Inferior parietal cortex (tissue), 1 donor: Measurements from ENCODE around the gene PTTG1.

Experiments used
- DNase-seq: peaks from one replicate; pipeline ENCODE4 v3.0.0-alpha.2; 2016; ENCODE audit errors: extremely low spot score

Gene PTTG1

DNA sequence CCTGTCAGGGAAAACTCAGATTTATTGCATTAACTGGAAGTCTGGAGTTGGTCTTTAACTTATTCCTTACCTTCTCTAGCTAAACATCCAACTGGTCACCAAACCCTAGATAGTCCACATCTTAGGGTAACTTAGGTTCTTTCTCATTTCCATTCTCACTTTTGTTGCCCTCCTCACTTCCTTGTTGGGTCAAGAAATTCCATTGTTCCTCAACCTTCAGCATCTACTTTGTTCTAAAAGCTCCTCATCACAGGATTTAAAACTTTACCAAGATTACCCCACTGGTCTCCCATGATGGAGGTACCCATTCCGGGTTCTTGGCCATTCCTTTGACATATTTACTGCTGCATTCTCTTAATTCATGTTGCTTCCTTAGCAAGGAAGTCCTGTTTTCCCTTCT lies 32.1 kb downstream of the PTTG1 start:
- no peak for DNase-seq

DNA sequence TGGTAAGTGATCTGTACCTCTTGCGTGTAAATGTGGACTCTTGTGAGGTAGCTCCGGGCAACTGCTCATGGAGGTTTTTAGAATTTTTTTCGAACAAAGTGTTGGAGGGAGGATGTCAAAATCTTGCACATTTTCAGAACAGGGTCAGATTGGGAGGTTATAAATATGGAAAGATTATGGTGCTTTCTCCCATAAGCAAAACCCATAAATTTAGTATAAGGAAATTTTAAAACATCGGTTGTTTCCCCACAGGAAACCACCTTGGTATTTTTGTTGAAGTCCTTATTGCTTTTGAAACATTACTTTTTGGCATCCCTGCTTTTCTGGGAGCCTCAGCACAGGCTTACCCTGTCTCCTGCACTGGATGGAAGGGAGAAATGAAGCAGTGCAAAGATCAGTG lies 33.9 kb downstream of the PTTG1 start:
- no peak for DNase-seq

DNA sequence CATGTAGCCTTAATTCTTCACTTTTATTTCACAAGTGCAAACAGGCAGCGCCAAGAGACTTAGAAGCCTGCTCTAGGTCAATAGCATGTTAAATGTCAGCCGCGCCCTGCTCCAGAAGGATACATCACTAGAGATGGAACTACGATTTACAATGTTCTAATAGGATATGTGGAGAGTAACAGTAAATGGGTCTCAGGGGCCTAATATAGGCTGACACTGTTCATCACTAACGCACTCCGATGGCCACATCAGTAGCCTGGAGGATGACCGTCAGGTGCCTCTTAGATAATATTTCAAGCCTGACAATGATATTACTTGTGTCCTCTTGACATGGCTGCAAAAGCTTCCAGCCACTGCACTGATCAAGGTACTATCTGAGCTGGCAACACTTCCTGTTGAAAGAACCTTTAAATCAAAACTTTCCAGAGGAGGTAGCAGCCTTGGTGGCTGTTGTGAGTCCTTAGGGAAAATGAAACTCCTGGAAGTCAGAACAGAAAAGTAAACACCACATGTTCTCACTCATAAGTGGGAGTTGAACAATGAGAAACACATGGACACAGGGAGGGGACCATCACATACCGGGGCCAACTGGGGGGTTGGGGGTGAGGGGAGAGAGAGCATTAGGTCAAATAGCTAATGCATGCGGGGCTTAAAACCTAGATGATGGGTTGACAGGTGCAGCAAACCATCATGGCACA lies 35.0 kb downstream of the PTTG1 start:
- DNase-seq, result no peak

DNA sequence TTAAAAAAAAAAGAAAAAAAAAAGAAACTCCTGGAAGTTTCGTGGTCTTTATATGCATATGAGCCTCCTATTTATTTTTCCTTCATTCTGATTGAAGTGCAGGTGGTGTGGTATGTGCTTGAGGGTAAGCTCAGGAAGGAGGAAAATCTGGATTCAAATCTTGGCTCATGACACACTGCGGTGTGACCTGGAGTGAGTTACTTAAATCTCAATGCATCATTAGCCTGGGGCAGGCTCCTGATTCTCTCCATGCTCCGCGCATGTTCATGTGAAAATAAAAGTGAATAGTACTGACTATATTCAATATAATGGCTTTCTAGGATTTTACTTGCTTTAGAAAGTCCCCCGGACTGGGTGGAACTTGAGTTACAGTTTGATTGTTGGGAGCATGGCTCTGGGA lies 35.6 kb downstream of the PTTG1 start:
- no peak for DNase-seq

DNA sequence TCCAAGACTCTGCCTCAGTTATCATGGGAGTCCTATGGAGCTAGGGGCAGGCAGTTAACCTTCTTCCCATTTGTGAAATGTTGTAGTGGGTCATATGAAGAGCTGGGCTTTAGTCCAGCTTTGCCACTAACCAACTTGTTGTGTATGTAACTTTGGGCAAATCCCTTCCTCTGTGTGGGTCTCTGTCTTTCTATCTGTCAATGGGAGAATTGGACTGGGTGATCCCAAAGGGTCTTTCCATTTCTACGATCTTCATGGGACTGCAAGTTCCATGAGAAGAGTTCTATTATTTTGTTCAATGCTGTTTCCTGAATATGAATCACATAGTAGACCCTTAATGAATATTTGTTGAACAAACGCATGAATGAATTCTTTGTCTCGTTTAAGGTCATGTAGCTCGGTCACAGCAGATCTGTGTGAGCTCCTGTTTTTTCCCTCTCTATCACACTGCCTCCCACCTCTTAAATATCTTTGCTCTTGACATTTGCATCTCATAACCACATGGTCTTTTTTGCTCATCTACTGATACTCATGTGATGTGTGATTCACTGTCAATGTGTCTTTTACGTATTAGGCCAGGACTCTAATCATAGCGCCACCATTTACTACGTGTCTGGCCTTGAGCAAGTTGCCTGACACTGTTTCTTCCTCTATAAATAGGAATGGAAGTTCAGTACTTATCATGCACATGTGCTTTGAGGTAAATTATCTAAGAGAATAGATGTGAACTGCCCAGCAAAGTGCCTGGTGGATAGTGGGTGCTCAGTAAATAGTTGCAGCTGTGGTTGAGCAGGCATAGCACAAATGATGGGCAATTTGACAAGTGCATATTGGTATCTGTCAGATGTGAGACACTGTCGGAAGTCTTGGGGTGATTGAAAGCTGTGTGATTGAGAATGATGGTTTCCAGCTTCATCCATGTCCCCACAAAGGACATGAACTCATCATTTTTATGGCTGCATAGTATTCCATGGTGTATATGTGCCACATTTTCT lies 37.4 kb downstream of the PTTG1 start:
- no peak for DNase-seq

DNA sequence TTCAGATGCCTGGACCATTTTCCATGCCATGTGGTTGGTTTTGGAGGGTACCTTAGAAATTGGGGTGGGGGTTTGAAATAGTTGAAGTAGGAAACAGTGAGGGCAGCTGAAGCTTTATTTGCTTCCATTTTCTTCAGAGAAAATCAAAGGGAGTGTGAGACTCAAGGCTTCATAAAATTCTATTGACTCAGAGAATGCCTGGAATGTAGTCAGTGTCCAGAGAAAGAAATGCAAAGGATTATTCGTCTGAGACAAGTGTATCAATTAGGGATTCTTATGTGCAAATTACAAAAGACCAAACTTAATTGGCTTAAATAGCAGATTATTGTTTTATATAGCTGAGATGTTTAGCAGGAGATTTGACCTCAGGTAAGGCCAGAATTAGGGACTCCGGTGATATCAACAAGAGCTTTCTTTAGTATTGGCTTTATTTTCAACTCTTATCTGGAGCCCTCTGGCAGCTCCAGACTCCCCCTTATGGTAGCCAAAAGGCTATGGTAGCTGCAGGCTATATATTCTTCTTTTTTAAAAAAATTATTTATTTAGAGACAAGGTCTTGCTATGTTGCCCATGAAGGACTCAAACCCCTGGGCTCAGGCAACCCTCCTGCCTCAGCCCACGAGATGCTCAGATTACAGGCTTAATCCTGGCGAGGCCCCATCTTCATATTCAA lies 38.9 kb downstream of the PTTG1 start:
- no peak for DNase-seq

DNA sequence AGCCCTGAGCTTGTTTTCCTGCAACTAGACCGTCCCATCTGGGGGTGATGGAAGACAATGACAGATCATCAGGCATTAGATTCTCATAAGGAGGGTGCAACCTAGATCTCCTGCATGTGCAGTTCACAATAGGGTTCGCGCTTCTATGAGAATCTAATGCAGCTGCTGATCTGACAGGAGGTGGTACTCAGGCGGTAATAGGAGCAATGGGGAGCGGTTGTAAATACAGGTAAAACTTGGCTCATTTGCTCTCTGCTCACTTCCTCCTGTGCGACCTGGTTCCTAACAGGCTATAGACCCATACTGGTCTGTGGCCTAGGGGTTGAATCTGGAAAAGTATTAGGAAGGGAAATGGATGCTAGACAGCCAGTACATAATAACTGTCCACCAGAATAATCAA lies 39.7 kb downstream of the PTTG1 start:
- DNase-seq, result no peak

DNA sequence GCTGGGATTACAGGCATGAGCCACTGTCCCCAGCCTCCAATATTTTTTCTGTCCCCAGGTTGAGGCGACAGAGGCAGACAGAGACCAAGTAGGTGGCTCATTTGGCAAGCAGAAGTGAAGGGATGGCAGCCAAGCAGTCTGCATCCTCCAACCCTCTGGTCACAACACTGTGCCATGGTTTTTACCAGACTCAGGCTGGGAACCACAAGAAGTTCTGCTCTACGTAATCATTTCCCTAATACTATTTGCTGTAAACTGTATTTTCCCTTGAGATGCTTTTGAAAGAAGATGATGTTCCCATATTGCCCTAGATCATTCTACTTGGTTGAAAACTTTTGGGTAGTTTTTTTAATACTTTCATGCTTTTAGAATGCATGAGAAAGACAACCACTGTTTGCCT lies 40.5 kb downstream of the PTTG1 start:
- no peak for DNase-seq

DNA sequence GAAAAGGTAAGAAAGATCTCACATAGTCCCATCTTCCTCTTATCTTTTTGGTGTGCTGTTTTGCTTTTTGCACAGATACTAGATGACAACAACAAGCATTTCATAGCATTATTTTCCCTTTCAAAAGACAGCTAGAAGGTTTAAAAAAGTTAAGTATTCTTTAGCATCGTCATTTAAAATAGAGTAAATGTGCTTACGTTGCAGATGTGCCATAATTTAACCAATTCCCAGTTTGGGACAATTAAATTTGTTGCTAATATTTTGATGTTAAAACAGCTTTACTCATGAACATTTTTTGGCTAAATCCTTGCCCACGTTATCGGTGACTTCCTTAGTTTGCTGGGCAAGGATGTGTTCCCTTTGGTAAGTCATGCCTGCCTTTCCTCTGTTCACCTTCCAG lies 41.6 kb downstream of the PTTG1 start:
- no peak for DNase-seq

DNA sequence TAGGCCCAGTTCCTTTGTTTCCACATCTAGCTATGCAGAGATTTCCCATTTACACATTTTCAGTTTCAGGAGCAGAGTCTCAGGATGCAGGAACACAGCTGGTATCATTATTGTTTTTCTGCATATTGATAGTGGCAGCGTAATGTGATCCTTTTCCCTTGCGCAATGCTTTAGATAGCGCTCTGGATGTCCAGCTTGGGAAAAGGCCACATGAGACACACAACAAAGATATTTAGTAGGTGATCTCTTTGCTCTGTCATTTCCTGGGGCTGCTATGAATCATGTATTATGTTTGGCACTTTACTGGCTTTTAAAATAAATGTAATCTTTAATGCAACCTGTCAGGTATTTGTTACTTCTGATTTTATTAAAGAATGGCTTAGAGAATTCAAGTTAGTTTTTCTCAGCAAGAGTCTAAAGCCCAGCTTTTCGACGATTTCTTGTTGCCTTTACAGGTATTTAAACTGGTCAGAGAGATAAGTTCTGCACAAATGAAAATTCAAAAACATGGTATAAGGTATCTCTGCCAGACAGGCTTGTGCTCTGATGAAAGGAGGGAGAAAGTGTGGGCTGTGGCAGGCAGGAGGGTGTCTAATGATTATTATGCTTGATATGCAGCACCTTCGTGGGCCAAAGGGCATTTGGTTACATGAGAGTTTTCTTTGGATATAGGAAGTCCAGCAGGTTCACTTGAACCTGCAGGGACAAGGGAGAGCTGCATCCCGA lies 42.2 kb downstream of the PTTG1 start:
- no peak for DNase-seq

DNA sequence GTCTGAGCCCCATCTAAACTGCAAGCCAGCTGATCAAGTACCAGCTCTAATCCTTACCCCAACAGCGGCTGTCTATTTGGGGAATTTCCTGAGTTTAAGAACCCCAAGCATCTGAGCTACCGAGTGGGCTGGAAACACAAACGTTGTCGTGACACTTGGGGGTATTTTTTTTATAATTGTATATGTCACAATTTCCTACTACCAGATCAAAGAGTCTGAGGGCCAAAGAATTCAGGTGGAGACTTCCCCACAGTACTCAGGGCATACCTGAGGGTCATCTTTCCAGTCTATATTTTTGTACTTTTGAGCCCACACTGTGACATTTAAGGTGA lies 42.8 kb downstream of the PTTG1 start:
- no peak for DNase-seq

DNA sequence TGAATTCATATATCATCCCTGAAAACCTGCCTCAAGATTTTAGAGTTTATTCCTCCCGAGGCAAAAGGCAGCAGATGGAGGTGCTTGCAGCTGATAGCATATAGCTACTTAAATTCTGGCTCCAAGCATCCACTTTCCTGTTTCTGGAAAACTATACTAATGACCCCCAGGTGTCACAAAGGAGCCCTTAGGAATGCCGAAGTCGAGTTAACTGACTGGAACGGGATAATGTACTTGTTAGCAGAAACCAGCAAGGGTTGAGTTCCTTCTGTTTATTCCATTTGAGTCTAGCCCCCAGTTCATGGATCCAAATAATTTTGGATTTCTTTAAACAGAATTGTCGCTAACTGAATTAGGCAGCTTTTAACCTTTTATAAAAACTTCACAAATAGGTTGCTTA lies 44.5 kb downstream of the PTTG1 start:
- DNase-seq, result no peak

DNA sequence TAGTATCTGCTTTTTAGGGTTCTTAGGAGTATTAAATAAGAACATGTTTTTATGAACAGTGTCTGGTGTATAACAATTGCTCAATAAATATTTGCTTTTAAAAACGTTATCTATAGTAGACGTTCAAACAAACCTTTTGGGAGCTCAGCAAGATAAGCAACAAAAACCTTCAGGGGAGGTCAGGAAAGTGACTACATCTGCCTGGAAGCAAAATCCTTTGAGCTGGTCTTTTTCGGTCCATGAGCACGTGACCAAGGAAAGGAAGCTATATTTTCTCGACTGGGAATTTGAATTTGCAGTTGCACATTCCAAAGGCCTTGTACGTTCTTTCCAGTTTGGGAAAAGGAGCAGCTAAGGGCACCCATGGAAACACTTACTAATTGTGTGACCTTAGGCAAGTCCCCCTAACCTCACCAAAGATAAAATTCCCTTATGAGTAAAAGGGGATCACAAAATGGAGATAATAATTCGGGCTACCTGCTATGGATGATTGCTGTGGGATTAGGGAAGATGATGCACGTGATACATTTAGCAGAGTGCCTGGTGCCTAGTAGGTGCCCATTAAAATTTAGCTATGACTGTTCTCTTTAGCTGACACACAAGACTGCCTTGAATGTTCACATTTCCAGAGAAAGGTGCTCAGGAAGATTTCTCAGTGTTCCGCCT lies 45.4 kb downstream of the PTTG1 start:
- DNase-seq, result no peak

DNA sequence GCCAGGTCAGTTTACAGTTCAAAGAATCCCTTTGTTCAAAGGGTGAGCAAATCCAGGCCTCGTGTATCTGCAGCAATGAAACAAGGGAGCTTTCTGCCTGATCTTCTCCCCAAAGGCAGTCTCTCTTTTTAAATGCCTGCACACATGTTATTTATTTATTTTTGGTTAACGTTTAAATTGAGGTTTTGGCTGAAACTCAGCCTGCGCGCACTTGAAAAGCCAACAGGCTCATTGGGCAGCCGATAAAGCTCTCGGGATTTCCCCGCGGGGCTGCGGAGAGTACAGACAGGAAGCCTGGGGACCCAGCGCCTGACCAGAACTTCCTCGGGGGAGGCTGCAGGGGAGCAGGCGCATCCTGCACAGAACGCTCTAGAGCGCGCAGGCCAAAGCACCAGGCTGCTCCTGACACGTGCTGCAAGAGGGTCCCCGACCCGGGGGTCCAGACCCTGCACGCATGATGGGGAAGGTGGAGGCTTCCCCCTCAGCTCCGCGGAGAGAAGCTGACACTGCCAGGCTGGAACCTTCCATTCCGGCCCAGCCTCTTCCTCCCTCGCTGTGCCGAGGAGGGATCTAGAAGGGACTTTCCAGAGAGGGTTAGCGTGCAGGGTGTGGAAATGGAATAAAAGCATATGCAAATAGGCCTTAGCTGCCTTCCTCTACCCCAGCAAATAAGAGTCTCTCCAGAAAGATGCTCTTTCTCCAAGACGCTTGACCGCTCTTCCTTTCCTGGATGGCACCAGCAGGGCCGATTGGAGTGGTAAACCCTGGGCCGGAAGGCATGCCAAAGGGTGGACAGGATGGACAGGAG lies 46.1 kb downstream of the PTTG1 start:
- DNase-seq, result no peak

DNA sequence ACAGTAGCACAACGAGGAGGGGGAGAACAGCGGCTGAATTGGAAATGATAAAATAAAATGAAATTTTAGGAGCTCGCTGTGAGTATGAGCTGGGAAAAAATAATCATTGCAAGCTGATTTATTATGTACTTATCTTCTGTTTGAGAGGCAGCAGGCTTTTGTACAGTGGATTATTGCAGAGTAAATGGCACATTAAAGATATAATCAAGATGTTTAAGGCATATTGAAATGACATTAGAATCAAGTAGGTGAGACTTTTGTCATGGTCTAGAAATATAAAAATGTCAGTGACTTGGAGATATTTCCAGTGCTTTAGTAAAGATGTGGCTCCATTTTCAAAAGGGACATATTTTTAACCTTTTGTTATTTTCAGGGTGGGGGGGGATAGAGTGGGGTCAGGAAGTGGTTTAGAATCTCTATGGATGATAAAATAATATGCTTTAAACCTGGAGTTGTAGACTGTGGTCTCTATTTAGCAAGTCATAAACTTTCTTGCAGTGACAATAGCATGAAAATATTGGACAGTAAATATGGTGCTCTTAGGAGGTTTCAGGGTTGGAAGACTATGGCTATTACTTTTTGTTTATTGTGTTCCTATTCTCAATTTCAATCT lies 46.8 kb downstream of the PTTG1 start:
- no peak for DNase-seq

DNA sequence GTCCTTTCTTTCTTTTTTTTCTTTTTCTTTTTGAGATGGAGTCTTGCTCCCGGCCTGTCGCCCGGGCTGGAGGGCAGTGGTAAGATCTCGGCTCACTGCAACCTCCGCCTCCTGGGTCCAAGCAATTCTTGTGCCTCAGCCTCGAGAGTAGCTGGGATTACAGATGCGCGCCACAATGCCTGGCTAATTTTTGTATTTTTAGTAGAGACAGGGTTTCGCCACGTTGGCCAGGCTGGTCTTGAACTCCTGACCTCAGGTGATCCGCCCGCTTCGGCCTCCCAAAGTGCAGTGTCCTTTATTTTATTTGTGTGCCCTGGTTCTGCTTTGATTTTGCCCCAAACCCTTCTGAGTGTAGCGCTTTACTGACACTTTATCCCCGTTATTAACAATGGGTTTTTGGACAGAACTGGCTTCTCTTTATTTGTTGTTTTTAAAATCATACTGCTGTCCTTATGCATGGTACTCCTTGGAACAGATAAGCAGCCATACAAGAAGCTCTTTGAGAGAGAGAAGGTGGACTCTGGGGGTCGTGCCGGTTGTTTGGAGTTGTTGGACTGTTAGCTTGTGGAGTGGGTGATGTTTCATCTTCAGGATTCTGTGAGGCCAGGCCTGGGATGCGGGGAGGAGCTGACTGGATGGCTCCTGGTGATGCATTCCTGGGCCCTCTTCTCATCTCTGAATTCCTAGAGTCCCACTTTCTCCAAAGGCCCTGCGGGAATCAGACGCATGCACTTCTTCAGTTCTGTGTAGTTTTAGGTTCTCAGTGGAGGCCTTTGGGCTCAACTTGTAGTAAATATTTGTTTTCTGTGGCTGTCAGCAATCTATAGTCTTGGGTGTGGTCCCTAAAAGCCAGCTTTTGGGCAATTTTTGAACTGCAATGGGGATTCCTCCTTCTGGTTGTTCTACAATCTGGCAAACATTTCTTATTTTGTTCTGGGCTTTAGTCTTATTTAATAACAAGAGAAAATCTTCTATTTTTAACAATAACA lies 47.8 kb downstream of the PTTG1 start:
- DNase-seq, result no peak

DNA sequence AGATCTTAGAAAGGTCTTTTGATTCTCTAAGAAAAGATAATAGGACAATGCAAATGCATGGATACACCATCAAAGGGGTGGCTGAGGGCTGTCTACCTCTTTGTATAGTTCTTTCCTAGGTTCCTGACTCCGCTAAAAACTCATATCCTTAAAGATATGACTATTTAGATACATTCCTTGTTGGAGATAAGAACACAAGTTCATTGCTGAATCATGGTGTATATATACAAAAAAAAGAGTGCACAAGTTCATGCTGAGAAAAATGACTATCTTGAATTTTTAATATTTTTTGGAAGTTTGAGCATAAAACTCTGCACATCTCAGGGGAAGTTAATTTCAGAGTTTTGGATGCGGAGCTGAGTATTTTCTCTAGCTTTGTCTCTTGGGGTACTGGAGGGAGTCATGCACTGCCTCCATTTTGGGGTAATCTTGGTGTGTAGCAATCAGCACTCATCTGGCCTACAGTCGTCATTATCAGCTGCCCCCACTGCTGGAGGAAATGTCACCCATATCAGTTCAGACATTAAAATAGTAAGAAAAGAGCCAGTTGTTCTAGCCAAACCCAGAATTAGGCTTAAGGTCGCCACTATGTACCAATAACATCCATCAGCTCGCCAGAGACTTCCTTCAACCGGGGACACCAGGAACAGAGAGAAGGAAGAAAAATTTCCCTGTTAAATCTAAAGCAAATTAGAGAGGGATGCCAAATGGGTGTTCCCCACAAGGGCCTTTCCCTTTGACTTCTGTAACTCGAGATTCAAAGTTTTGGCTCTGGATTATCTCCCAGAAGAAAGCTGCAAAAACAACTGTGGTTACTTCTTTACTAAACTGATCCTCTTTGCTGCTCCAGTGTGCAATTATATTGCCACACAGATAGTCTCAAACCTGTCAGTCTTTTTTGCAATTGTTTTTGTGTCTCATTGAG lies 49.0 kb downstream of the PTTG1 start:
- no peak for DNase-seq

DNA sequence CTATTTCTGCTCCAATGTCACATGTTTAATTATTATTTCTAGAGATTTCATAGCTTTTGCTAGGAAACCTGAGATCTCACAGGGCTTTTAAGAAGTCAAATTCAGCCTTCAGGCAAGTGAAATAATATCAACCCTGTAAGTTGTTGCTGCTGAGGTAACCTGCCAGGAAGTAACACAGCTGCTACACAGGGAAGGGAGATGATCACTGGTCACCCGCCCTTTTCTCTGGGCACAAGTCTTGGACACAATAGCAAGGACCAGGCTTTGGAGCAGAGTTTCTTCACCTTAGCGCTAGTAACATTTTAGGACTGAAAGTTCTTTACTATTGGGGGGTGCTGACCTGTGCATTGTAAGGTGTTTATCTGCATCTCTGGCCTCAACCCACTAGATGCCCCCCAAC lies 50.1 kb downstream of the PTTG1 start:
- no peak for DNase-seq
